Mesodermal cell (in vitro differentiated cells): ENCODE measurements around the gene PRKAA1.
"Not testable (repeated sequence)": the region's sequence is repeated elsewhere in the genome, so short reads cannot be mapped to it uniquely, and the experiment has no call there.

Experiments
- H3K27ac ChIP-seq: 2 replicates; pipeline ENCODE4 v1.7.0; 2013; ENCODE audit warnings: mild to moderate bottlenecking, low read depth, low read length, moderate library complexity; ENCODE audit not compliant: severe bottlenecking
- H3K36me3 ChIP-seq: 2 replicates; pipeline ENCODE4 v1.7.1; 2013; ENCODE audit warnings: mild to moderate bottlenecking, low read length, moderate library complexity; ENCODE audit not compliant: control insufficient read depth, insufficient read depth
- H3K4me1 ChIP-seq: one replicate; pipeline ENCODE4 v1.7.1; 2013; ENCODE audit warnings: mild to moderate bottlenecking, low read length; ENCODE audit not compliant: insufficient read depth, control insufficient read depth, poor library complexity, severe bottlenecking
- H3K4me3 ChIP-seq: 2 replicates; pipeline ENCODE4 v1.7.0; 2013; ENCODE audit warnings: low read length, control low read depth, mild to moderate bottlenecking; ENCODE audit not compliant: insufficient read depth, poor library complexity, severe bottlenecking; ENCODE audit errors: extremely low read depth
- H3K9me3 ChIP-seq: 2 replicates; pipeline ENCODE4 v1.7.1; 2013; ENCODE audit warnings: mild to moderate bottlenecking, low read length, moderate library complexity; ENCODE audit not compliant: control insufficient read depth
- WGBS, 2 experiments: methylation state at CpG; one replicate each; pipeline ENCODE4 v1.1.5; 2013; ENCODE audit warnings: missing lambda C conversion rate in 2 of 2; ENCODE audit not compliant: insufficient coverage in 2 of 2; 5-methylcytosine and 5-hydroxymethylcytosine counted together

PRKAA1 gene

GRCh38 chr5:40813698-40814281, 15.6 kb upstream of the PRKAA1 start:
- 78 to 86% methylated on average over 1 of the region's 2 CpGs for WGBS, 2 experiments
- no peaks in the 10 kb centered on the region for H3K4me1 ChIP-seq
- no peaks in the 10 kb centered on the region for H3K9me3 ChIP-seq
- H3K36me3 ChIP-seq = no peaks in the 10 kb centered on the region
- H3K27ac ChIP-seq = no peak overlapping the region
- no peak overlapping the region for H3K4me3 ChIP-seq

DNA sequence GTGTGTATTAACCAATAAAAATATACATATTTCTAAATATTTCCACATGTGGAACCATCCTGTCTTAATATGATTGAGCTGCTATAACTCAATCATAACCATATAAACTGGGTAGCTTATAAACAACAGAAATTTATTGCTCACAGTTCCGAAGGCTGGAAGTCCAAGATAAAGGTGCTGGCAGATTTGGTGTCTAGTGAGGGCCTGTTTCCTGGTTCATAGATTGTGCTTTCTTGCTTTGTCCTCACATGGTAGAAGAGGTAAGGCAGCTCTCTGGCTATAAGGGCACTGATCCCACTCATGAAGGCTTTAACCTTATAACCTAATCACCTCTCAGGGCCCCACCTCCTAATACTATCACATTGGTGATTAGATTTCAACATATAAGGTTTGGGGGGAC, 14.0 kb upstream of the PRKAA1 start:
- no peak overlapping the region for H3K27ac ChIP-seq
- H3K36me3 ChIP-seq = no peaks in the 10 kb centered on the region
- H3K4me3 ChIP-seq = no peak overlapping the region
- whole genome bisulfite sequencing, 2 experiments = 60% methylated on average over 1 of the region's 1 CpG; no CpG with 5 or more reads in 1 of the 2 experiments
- H3K9me3 ChIP-seq = no peaks in the 10 kb centered on the region
- H3K4me1 ChIP-seq = peaks cover 5% of the 10 kb centered on the region

- Histone ChIP-seq H3K4me1 (no peaks in the 10 kb centered on the region), H3K9me3 (no peaks in the 10 kb centered on the region), H3K36me3 (no peaks in the 10 kb centered on the region), H3K4me3 (no peak overlapping the region), H3K27ac (no peak overlapping the region)
- 93% methylated on average over 2 of the region's 8 CpGs; no CpG with 5 or more reads in 1 of the 2 experiments for WGBS, 2 experiments
Measured at GRCh38 chr5:40801771-40802562, 3.8 kb upstream of the PRKAA1 start.

DNA sequence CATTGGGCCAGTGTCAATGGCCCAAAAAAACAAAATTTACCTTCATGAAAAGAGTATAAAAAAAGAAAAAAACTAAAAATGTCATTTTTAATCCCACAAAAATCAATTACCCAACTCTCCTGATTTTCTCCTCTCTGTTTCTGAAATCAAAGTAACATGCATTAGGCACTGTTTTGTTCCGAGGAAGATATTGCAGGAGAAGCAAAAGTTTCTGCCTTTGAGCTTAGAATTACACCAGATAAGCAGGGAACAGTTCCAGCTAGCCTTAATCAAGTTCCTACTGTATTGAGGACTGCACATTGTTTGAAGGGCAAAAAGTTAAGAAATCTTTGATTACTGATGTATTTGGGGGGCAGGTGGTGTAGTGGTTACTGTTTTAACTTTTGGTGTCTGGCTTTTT, 1.1 kb upstream of the PRKAA1 start:
- H3K27ac ChIP-seq = no peak overlapping the region
- no peaks in the 10 kb centered on the region for H3K4me1 ChIP-seq
- peaks cover 13% of the 10 kb centered on the region for H3K36me3 ChIP-seq
- WGBS, 2 experiments = 0% methylated on average over 1 of the region's 1 CpG; no CpG with 5 or more reads in 1 of the 2 experiments
- peak overlapping the region; percentile 77 for H3K4me3 ChIP-seq
- H3K9me3 ChIP-seq = no peaks in the 10 kb centered on the region

DNA sequence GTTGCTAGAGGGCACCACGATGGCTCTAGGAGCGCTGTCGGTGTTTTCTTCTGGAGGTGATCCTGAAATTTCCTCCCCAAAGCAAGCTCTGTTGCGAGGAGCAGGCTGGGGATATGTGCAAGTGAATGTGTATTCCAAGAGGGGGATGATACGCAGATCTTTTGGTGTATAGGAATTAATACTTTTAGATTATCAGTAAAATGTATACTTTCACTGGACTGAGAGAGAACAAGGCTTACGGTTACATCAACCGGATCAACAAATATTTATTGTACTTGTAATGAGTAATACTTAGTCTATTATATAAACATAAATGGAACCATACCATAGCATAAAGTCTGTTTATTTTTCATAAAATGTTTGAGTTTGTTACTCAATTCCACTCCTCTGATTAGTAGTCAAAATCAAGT, 632 bp upstream of the PRKAA1 start:
- Histone ChIP-seq H3K27ac (peak overlapping the region; percentile 89), H3K36me3 (peaks cover 13% of the 10 kb centered on the region), H3K4me1 (no peaks in the 10 kb centered on the region), H3K4me3 (peak overlapping the region; percentile 77), H3K9me3 (no peaks in the 10 kb centered on the region)
- WGBS, 2 experiments = 3% methylated on average over 4 of the region's 7 CpGs; no CpG with 5 or more reads in 1 of the 2 experiments

GRCh38 chr5:40797273-40798011, 732 bp downstream of the PRKAA1 start:
- Histone ChIP-seq H3K27ac (peak overlapping the region; percentile 94), H3K36me3 (peaks cover 13% of the 10 kb centered on the region), H3K4me3 (peak overlapping the region; percentile 77), H3K9me3 (no peaks in the 10 kb centered on the region), H3K4me1 (no peaks in the 10 kb centered on the region)
- WGBS, 2 experiments = 0% methylated on average over 35 of the region's 56 CpGs

DNA sequence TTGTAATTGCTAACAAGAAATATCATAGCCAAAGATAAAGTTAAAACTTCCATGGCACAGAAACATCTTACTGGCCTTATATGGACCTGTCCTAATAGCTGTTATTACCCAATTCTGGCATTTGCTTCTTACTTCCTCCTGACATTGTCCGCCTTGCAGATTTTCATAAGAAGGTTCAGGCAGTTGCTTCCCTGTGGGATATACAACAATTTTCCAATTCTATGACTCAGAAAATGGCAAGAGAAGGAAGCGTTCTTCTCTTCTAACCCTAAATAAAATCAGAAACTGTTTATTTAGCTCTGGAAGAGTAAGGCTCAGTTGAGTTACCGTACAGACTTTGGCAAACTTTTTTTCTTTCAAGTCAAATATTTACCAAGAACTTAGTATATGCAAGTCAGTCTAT, 1.7 kb downstream of the PRKAA1 start:
- Histone ChIP-seq H3K27ac (no peak overlapping the region), H3K4me1 (no peaks in the 10 kb centered on the region), H3K36me3 (peaks cover 13% of the 10 kb centered on the region), H3K4me3 (peak overlapping the region; percentile 77), H3K9me3 (no peaks in the 10 kb centered on the region)
- 86 to 88% methylated on average over 1 of the region's 3 CpGs for WGBS, 2 experiments

- H3K27ac ChIP-seq, H3K9me3 ChIP-seq, H3K4me1 ChIP-seq, H3K4me3 ChIP-seq: not testable (repeated sequence)
- WGBS, 2 experiments = 100% methylated on average over 1 to 2 of the region's 3 CpGs
- peaks cover 13% of the 10 kb centered on the region for H3K36me3 ChIP-seq
Measured at GRCh38 chr5:40794877-40795276, 3.3 kb downstream of the PRKAA1 start.

DNA sequence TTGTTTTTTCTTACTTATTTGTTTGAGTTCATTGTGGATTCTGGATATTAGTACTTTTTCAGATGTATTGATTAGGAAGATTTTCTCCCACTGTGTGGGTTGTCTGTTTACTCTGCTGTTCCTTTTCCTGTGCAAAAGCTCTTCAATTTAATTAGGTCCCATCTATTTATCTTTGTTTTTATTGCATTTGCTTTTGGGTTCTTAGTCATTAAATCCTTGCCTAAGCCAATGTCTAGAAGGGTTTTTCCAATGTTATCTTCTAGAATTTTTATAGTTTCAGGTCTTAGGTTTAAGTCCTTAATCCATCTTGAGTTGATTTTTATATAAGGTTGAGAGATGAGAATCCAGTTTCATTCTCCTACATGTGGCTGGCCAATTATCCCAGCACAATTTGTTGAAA, 3.8 kb downstream of the PRKAA1 start:
- not testable (repeated sequence) for H3K4me1 ChIP-seq, H3K9me3 ChIP-seq, H3K4me3 ChIP-seq, H3K27ac ChIP-seq
- H3K36me3 ChIP-seq = peaks cover 15% of the 10 kb centered on the region

GRCh38 chr5:40792691-40793090, 5.5 kb downstream of the PRKAA1 start:
- Histone ChIP-seq H3K36me3 (peaks cover 32% of the 10 kb centered on the region), H3K9me3 (peaks cover 11% of the 10 kb centered on the region)
- not testable (repeated sequence) for H3K27ac ChIP-seq, H3K4me3 ChIP-seq, H3K4me1 ChIP-seq
- WGBS, 2 experiments = 100% methylated on average over 1 to 4 of the region's 10 CpGs
